ENCODE measurements around the gene SMIM43.

- TF ChIP-seq SRF (CRISPR knock-in tag; IDR thresholded peaks at IDR 0.05) = no peak
- no peak for TF ChIP-seq IRF9 (tag; IDR thresholded peaks at IDR 0.05)
- no peak for TF ChIP-seq HNRNPLL (IDR thresholded peaks at IDR 0.05; ENCODE audit: low read depth, low read length, poor library complexity, severe bottlenecking)
- TF ChIP-seq ELF4 (CRISPR knock-in tag; IDR thresholded peaks at IDR 0.05) = no peak
- no peak for TF ChIP-seq CBX8 (IDR thresholded peaks at IDR 0.05; ENCODE audit: borderline replicate concordance, extremely low read depth, low read depth, low read length, poor library complexity, severe bottlenecking)
- no peak for TF ChIP-seq SMAD3 (CRISPR knock-in tag; conservative IDR thresholded peaks at IDR 0.05)
- no peak for TF ChIP-seq RAD21 (CRISPR knock-in tag; conservative IDR thresholded peaks at IDR 0.05 in 1 of 2, IDR thresholded peaks at IDR 0.05 in 1 of 2)
- TF ChIP-seq HDAC8 (tag; IDR thresholded peaks at IDR 0.05) = no peak
- no peak for TF ChIP-seq ARID2 (IDR thresholded peaks at IDR 0.05)
- no peak for TF ChIP-seq CTCF (IDR thresholded peaks at IDR 0.05 in 2 of 3, conservative IDR thresholded peaks at IDR 0.05 in 1 of 3; ENCODE audit: insufficient read depth in 2 of 3, low read depth in 1 of 3, low read length in 3 of 3)
Observed at GRCh38 chr4:121709766-121710405, 55.1 kb downstream of the SMIM43 start.
